Adipose tissue (tissue), 3 donors: Measurements from ENCODE around the gene PLCB3. TPM values are rescaled to one million over a fixed set of nuclear protein-coding genes. Genes with fewer than 3 reads are reported as not detected.

Experiments
- polyA plus RNA-seq, 3 donors: library from polyadenylated mRNA; stranded (reverse); fragments of 200-250 nt; gene quantifications; one replicate each; pipeline ENCODE4 v1.2.3, GENCODE V29; 2013
- donor health status: healthy with polysubstance abuse.
- donor health status: Bipolar disorder and iron deficiency.
- donor health status: healthy.

PLCB3 gene
- polyA plus RNA-seq, 3 donors = 5.7 to 22.2 (median 11.1) TPM

Other genes with a start within 250 kb of the PLCB3 start
- gene FLRT1, start 215.6 kb upstream of the PLCB3 start, polyA plus RNA-seq = under 1 TPM; 0.10 to 0.14 (median 0.11) TPM
- gene MACROD1, start 85.4 kb upstream of the PLCB3 start, polyA plus RNA-seq = 10 to 100 TPM; 27.6 to 66.7 (median 38.7) TPM
- gene STIP1, start 65.4 kb upstream of the PLCB3 start, polyA plus RNA-seq = 10 to 100 TPM; 30.0 to 65.6 (median 46.3) TPM
- gene FERMT3, start 44.8 kb upstream of the PLCB3 start, polyA plus RNA-seq = 10 to 100 TPM in 2 of 3 donors, 1 to 10 TPM in 1; 5.6 to 39.9 (median 26.7) TPM
- gene TRPT1, start 25.3 kb upstream of the PLCB3 start, polyA plus RNA-seq = 10 to 100 TPM; 42.2 to 61.3 (median 46.7) TPM
- 10 to 100 TPM; 42.5 to 51.3 (median 49.4) TPM for gene NUDT22, start 25.3 kb upstream of the PLCB3 start, polyA plus RNA-seq
- 10 to 100 TPM; 34.4 to 47.0 (median 42.8) TPM for gene DNAJC4, start 21.0 kb upstream of the PLCB3 start, polyA plus RNA-seq
- gene VEGFB, start 16.9 kb upstream of the PLCB3 start, polyA plus RNA-seq = 100 to 1,000 TPM in 2 of 3 donors, 10 to 100 TPM in 1; 53.2 to 327 (median 249) TPM
- gene FKBP2, start 10.4 kb upstream of the PLCB3 start, polyA plus RNA-seq = 100 to 1,000 TPM; 105 to 176 (median 137) TPM
- gene PPP1R14B, start 4.6 kb upstream of the PLCB3 start, polyA plus RNA-seq = 100 to 1,000 TPM; 102 to 148 (median 139) TPM
- gene BAD, start 33.1 kb downstream of the PLCB3 start, polyA plus RNA-seq = 100 to 1,000 TPM in 1 of 3 donors, 10 to 100 TPM in 2; 40.5 to 115 (median 70.6) TPM
- 10 to 100 TPM; 13.0 to 28.5 (median 25.2) TPM for gene GPR137, start 34.3 kb downstream of the PLCB3 start, polyA plus RNA-seq
- gene KCNK4, start 39.8 kb downstream of the PLCB3 start, polyA plus RNA-seq = under 1 TPM in 1 of 3 donors, not detected in 2; 0.04 TPM
- under 1 TPM in 2 of 3 donors, not detected in 1; 0.15 TPM for gene CATSPERZ, start 48.8 kb downstream of the PLCB3 start, polyA plus RNA-seq
- gene ESRRA, start 54.0 kb downstream of the PLCB3 start, polyA plus RNA-seq = 10 to 100 TPM; 30.1 to 58.1 (median 49.6) TPM
- gene TRMT112, start 66.0 kb downstream of the PLCB3 start, polyA plus RNA-seq = 100 to 1,000 TPM; 135 to 387 (median 213) TPM
- gene PRDX5, start 66.6 kb downstream of the PLCB3 start, polyA plus RNA-seq = 100 to 1,000 TPM; 183 to 391 (median 277) TPM
- 10 to 100 TPM in 2 of 3 donors, 1 to 10 TPM in 1; 9.1 to 19.1 (median 11.7) TPM for gene CCDC88B, start 88.7 kb downstream of the PLCB3 start, polyA plus RNA-seq
- 10 to 100 TPM; 11.1 to 29.4 (median 25.3) TPM for gene RPS6KA4, start 107.6 kb downstream of the PLCB3 start, polyA plus RNA-seq